Measurements from ENCODE around the gene CHST7.

- TF ChIP-seq, protein P1, sequence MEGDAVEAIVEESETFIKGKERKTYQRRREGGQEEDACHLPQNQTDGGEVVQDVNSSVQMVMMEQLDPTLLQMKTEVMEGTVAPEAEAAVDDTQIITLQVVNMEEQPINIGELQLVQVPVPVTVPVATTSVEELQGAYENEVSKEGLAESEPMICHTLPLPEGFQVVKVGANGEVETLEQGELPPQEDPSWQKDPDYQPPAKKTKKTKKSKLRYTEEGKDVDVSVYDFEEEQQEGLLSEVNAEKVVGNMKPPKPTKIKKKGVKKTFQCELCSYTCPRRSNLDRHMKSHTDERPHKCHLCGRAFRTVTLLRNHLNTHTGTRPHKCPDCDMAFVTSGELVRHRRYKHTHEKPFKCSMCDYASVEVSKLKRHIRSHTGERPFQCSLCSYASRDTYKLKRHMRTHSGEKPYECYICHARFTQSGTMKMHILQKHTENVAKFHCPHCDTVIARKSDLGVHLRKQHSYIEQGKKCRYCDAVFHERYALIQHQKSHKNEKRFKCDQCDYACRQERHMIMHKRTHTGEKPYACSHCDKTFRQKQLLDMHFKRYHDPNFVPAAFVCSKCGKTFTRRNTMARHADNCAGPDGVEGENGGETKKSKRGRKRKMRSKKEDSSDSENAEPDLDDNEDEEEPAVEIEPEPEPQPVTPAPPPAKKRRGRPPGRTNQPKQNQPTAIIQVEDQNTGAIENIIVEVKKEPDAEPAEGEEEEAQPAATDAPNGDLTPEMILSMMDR (IDR thresholded peaks at IDR 0.05): no peak
- TF ChIP-seq EP300 (IDR thresholded peaks at IDR 0.05) (no peak), POLR2A (IDR thresholded peaks at IDR 0.05) (no peak)
Measured at GRCh38 chrX:46628460-46629371, 55.2 kb downstream of the CHST7 start.

Measured in ovary (tissue), 3 donors.